WTC11 (cell line): ENCODE data around the gene NHLH2. TPM values are rescaled to one million over a fixed set of nuclear protein-coding genes. Genes with fewer than 3 reads are reported as not detected.
A peak's percentile ranks its signal among the peaks of the same experiment; 100 is the strongest.

Experiments used
- ATAC-seq: fragments of 200-7000 bp; cut with Tn5 transposase; 2 replicates; pipeline ENCODE4 v1.10.0; 2021; ENCODE audit warnings: mild to moderate bottlenecking, moderate library complexity
- CTCF ChIA-PET: fragments of 300-600 bp; sonication (Branson Sonifier 250); formaldehyde crosslinking; loops from one replicate; lab custom pipeline; 2021; ENCODE audit warnings: antibody characterized with exemption; lab: Charles Lee
- POLR2A ChIA-PET: fragments of 350-600 bp; sonication (Branson Sonifier 250); formaldehyde crosslinking; loops from one replicate; lab custom pipeline; 2021; ENCODE audit warnings: antibody characterized with exemption; lab: Charles Lee
- DNase-seq: peaks from one replicate; pipeline ENCODE4 v3.0.0; 2021; ENCODE audit warnings: low spot score
- H3K27ac Mint-ChIP-seq: 2 replicates; pipeline ENCODE4 v1.8.0; 2021; ENCODE audit warnings: mixed read lengths
- H3K27me3 Mint-ChIP-seq: 2 replicates; pipeline ENCODE4 v1.8.0; 2021; ENCODE audit warnings: low read depth, mild to moderate bottlenecking, moderate library complexity, mixed read lengths
- H3K36me3 Mint-ChIP-seq: 2 replicates; pipeline ENCODE4 v1.8.0; 2021; ENCODE audit warnings: mixed read lengths
- H3K4me1 Mint-ChIP-seq: 2 replicates; pipeline ENCODE4 v1.8.0; 2022; ENCODE audit warnings: mixed read lengths
- H3K4me3 Mint-ChIP-seq: 2 replicates; pipeline ENCODE4 v1.8.0; 2021; ENCODE audit warnings: mild to moderate bottlenecking, moderate library complexity, mixed read lengths
- H3K9me3 Mint-ChIP-seq: 2 replicates; pipeline ENCODE4 v1.8.0; 2021; ENCODE audit warnings: mixed read lengths
- AFF4 ChIP-seq: sonication (generic); formaldehyde crosslinking; IDR thresholded peaks from 2 replicates; pipeline ENCODE4 v1.8.1; 2023; ENCODE audit warnings: mild to moderate bottlenecking, missing genetic modification reagents, borderline replicate concordance
- ATF3 ChIP-seq: sonication (generic); formaldehyde crosslinking; conservative IDR thresholded peaks from 2 replicates; pipeline ENCODE4 v1.8.1; 2022; ENCODE audit warnings: mild to moderate bottlenecking, missing genetic modification reagents
- CBFB ChIP-seq: sonication (generic); formaldehyde crosslinking; IDR thresholded peaks from 2 replicates; pipeline ENCODE4 v1.8.1; 2022; ENCODE audit warnings: mild to moderate bottlenecking, low read depth, missing genetic modification reagents
- CREM ChIP-seq: sonication (generic); formaldehyde crosslinking; IDR thresholded peaks from 2 replicates; pipeline ENCODE4 v1.8.1; 2022; ENCODE audit warnings: mild to moderate bottlenecking, missing genetic modification reagents, moderate library complexity
- E2F5 ChIP-seq: sonication (generic); formaldehyde crosslinking; IDR thresholded peaks from 2 replicates; pipeline ENCODE4 v1.8.1; 2022; ENCODE audit warnings: mild to moderate bottlenecking, moderate library complexity, missing genetic modification reagents
- EMX1 ChIP-seq: fragments of 250-450 bp; sonication (Bioruptor Pico); IDR thresholded peaks from 2 replicates; pipeline ENCODE4 v1.8.0; 2021; ENCODE audit warnings: mild to moderate bottlenecking
- HMGXB4 ChIP-seq: sonication (generic); formaldehyde crosslinking; IDR thresholded peaks from 2 replicates; pipeline ENCODE4 v1.8.1; 2023; ENCODE audit warnings: mild to moderate bottlenecking, moderate library complexity, missing genetic modification reagents
- IRF2 ChIP-seq: sonication (generic); formaldehyde crosslinking; IDR thresholded peaks from 2 replicates; pipeline ENCODE4 v1.8.0; 2022; ENCODE audit warnings: low read depth, missing genetic modification reagents, borderline replicate concordance
- MAX ChIP-seq: sonication (generic); formaldehyde crosslinking; IDR thresholded peaks from 2 replicates; pipeline ENCODE4 v1.8.0; 2022; ENCODE audit warnings: mild to moderate bottlenecking, missing genetic modification reagents
- MXD4 ChIP-seq: fragments of 250-450 bp; sonication (Bioruptor Pico); IDR thresholded peaks from 2 replicates; pipeline ENCODE4 v1.8.0; 2021; ENCODE audit warnings: mild to moderate bottlenecking, moderate library complexity, borderline replicate concordance
- MYBL2 ChIP-seq: sonication (generic); formaldehyde crosslinking; IDR thresholded peaks from 2 replicates; pipeline ENCODE4 v1.8.1; 2023; ENCODE audit warnings: mild to moderate bottlenecking, moderate library complexity, missing genetic modification reagents
- NR2C2 ChIP-seq: sonication (generic); formaldehyde crosslinking; IDR thresholded peaks from 2 replicates; pipeline ENCODE4 v1.8.0; 2022; ENCODE audit warnings: mild to moderate bottlenecking, missing genetic modification reagents
- SOX15 ChIP-seq: fragments of 250-450 bp; sonication (Bioruptor Pico); IDR thresholded peaks from 2 replicates; pipeline ENCODE4 v1.9.0; 2021; ENCODE audit warnings: mild to moderate bottlenecking
- TEAD1 ChIP-seq: sonication (generic); formaldehyde crosslinking; IDR thresholded peaks from 2 replicates; pipeline ENCODE4 v1.8.0; 2022; ENCODE audit warnings: mild to moderate bottlenecking, missing genetic modification reagents
- USF1 ChIP-seq: sonication (generic); formaldehyde crosslinking; IDR thresholded peaks from 2 replicates; pipeline ENCODE4 v1.8.0; 2022; ENCODE audit warnings: mild to moderate bottlenecking, missing genetic modification reagents
- USF2 ChIP-seq: sonication (generic); formaldehyde crosslinking; IDR thresholded peaks from 2 replicates; pipeline ENCODE4 v1.8.1; 2023; ENCODE audit warnings: mild to moderate bottlenecking, missing genetic modification reagents, moderate library complexity
- ZNF263 ChIP-seq: sonication (generic); formaldehyde crosslinking; IDR thresholded peaks from 2 replicates; pipeline ENCODE4 v1.8.1; 2022; ENCODE audit warnings: low read depth, mild to moderate bottlenecking, moderate library complexity, missing genetic modification reagents
- ZNF425 ChIP-seq: fragments of 250-450 bp; sonication (Bioruptor Pico); conservative IDR thresholded peaks from 2 replicates; pipeline ENCODE4 v1.9.0; 2021; ENCODE audit warnings: mild to moderate bottlenecking
- total RNA-seq: library from RNA; stranded (reverse); gene quantifications from 3 replicates; pipeline ENCODE4 v1.2.3, GENCODE V29; 2021

NHLH2 gene
- total RNA-seq, 1 experiment from 2014 or later: 4.3 TPM

- TF ChIP-seq ZNF425 (CRISPR knock-in tag): no peak
- TF ChIP-seq, all 79 proteins: peak for 0
These were observed 11.0 kb downstream of the NHLH2 start (continued) for GRCh38 chr1:115829947-115830346.

GRCh38 chr1:115829023-115829674 lies 11.8 kb downstream of the NHLH2 start:
- H3K4me3 Mint-ChIP-seq: peak overlapping the region; percentile 65
- ATAC-seq (no peak), DNase-seq (no peak)
- TF ChIP-seq SOX15 (CRISPR knock-in tag) (no peak), MXD4 (CRISPR knock-in tag) (no peak), ZNF263 (CRISPR knock-in tag) (no peak), EMX1 (CRISPR knock-in tag) (no peak)
- 0 out of 2 replicates have a peak overlapping the region, but pooled peaks have one; percentile 6 for H3K27ac Mint-ChIP-seq
- POLR2A ChIA-PET: interaction anchor here (0.6 kb wide), 1 partner anchor 670 kb away, joined by 5 read pairs; no protein-coding TSS in a partner anchor
- CTCF ChIA-PET: interaction anchor here (1.4 to 2.3 kb wide), 5 partner anchors 8 to 192 kb away, joined by 3 to 10 read pairs (median 5); no protein-coding TSS in a partner anchor
- no peaks in the 10 kb centered on the region for H3K36me3 Mint-ChIP-seq
- no peaks in the 10 kb centered on the region for H3K9me3 Mint-ChIP-seq
- peaks cover 17% of the 10 kb centered on the region for H3K27me3 Mint-ChIP-seq
- peaks cover 54% of the 10 kb centered on the region for H3K4me1 Mint-ChIP-seq

GRCh38 chr1:115828101-115829022 lies 12.6 kb downstream of the NHLH2 start:
- peaks cover 47% of the 10 kb centered on the region for H3K4me1 Mint-ChIP-seq
- peak overlapping the region; percentile 85 for H3K4me3 Mint-ChIP-seq
- H3K27ac Mint-ChIP-seq: 0 out of 2 replicates have a peak overlapping the region, but pooled peaks have one; percentile 6
- POLR2A ChIA-PET: interaction anchor here (0.6 kb wide), 1 partner anchor 671 kb away, joined by 5 read pairs; no protein-coding TSS in a partner anchor
- peak; percentile 25; the same call in 1 of the 2 replicates for TF ChIP-seq USF2
- no peak for TF ChIP-seq AFF4 (CRISPR knock-in tag)
- TF ChIP-seq E2F5 (CRISPR knock-in tag): peak; percentile 46; the same call in 1 of the 2 replicates
- 0 out of 2 replicates have a peak, but pooled peaks have one; percentile 32 for TF ChIP-seq TEAD1 (CRISPR knock-in tag)
- TF ChIP-seq MYBL2 (CRISPR knock-in tag): no peak
- TF ChIP-seq NR2C2 (CRISPR knock-in tag): no peak
- peak; percentile 39; the same call in 1 of the 2 replicates for TF ChIP-seq MAX (CRISPR knock-in tag)
- TF ChIP-seq CREM (CRISPR knock-in tag): 0 out of 2 replicates have a peak, but pooled peaks have one; percentile 28
- no peak for TF ChIP-seq IRF2 (CRISPR knock-in tag)
- 0 out of 2 replicates have a peak, but pooled peaks have one; percentile 18 for TF ChIP-seq USF1
- no peak for TF ChIP-seq HMGXB4 (CRISPR knock-in tag)
- no peak for TF ChIP-seq CBFB (CRISPR knock-in tag)
- TF ChIP-seq ATF3 (CRISPR knock-in tag): no peak
- no peaks in the 10 kb centered on the region for H3K36me3 Mint-ChIP-seq
- CTCF ChIA-PET: interaction anchor here (1.4 to 2.3 kb wide), 5 partner anchors 9 to 192 kb away, joined by 3 to 10 read pairs (median 6); no protein-coding TSS in a partner anchor
- H3K9me3 Mint-ChIP-seq: no peaks in the 10 kb centered on the region
- peak; percentile 57 for DNase-seq
- peaks cover 19% of the 10 kb centered on the region for H3K27me3 Mint-ChIP-seq
- peak; percentile 85 for ATAC-seq
